Body of pancreas (tissue), 4 donors: ENCODE measurements around the gene EPHB1. TPM values are rescaled to one million over a fixed set of nuclear protein-coding genes. Genes with fewer than 3 reads are reported as not detected.

Experiments
- ATAC-seq: fragments of 150-250 bp; one replicate; pipeline ENCODE4 v1.9.1; 2016
- DNase-seq, 4 donors: peaks; one replicate each; pipeline ENCODE4 v3.0.0-alpha.2; 2019
- H3K27ac ChIP-seq, 4 donors: fragments of 200-600 bp; sonication (generic); 1 replicate in 3 of 4; 2 replicates in 1 of 4; pipeline versions ENCODE4 v1.5.1 to v1.6.1; 2016 to 2019; ENCODE audit warnings: mild to moderate bottlenecking in 1 of 4, mixed read lengths in 1 of 4, moderate library complexity in 1 of 4
- H3K27me3 ChIP-seq, 2 donors: fragments of 200-600 bp; sonication (generic); one replicate each; pipeline ENCODE4 v1.6.0; 2016; ENCODE audit warnings: mild to moderate bottlenecking in 1 of 2
- H3K36me3 ChIP-seq, 2 donors: fragments of 200-600 bp; sonication (generic); replicated peaks in 1 of 2; 2 replicates each; pipeline ENCODE4 v1.5.1; 2016; ENCODE audit warnings: low read depth in 2 of 2; ENCODE audit not compliant: insufficient read depth in 1 of 2
- H3K4me1 ChIP-seq: fragments of 200-600 bp; sonication (generic); one replicate; pipeline ENCODE4 v1.6.0; 2016
- H3K4me3 ChIP-seq, 2 donors: fragments of 200-600 bp; sonication (generic); 1 replicate in 1 of 2; 2 replicates in 1 of 2; pipeline ENCODE4 v1.5.1; 2016 to 2019
- H3K9me3 ChIP-seq, 3 donors: fragments of 200-600 bp; sonication (generic); 1 replicate in 2 of 3; 2 replicates in 1 of 3; pipeline ENCODE4 v1.5.1; 2016
- CTCF ChIP-seq, 7 experiments: fragments of 450-650 bp in 4 of 7; fragments of 200-600 bp in 3 of 7; sonication (generic) in 3 of 7; IDR thresholded peaks; one replicate each; pipeline ENCODE4 v1.5.1; 2016 to 2019; ENCODE audit warnings: antibody characterized with exemption in 7 of 7
- POLR2A ChIP-seq, 3 donors: fragments of 450-650 bp; IDR thresholded peaks; one replicate each; pipeline ENCODE4 v1.6.1; 2016; ENCODE audit warnings: antibody characterized with exemption in 3 of 3, mild to moderate bottlenecking in 2 of 3
- WGBS, 2 donors: methylation state at CpG; one replicate each; pipeline ENCODE4 v1.1.5; 2017; 5-methylcytosine and 5-hydroxymethylcytosine counted together
- intact Hi-C: fragments of 100-400 bp; cut with DNase I; formaldehyde crosslinking; loops from one replicate; pipeline ENCODE4 v1.15.1; 2023
- total RNA-seq, 2 donors: library from RNA; depleted of rRNA; stranded (reverse); fragments of >200 nt; gene quantifications; one replicate each; pipeline ENCODE4 v1.1.0, GENCODE V29; 2016

EPHB1 gene
- total RNA-seq, 2 donors from 2014 or later = 1.3 TPM; not detected in 1

GRCh38 chr3:135090020-135090717 lies 295.1 kb downstream of the EPHB1 start:
- ATAC-seq (no peak), DNase-seq (no peak)
- WGBS, 2 donors = 73 to 86% methylated on average over 2 of the region's 2 CpGs
- Histone ChIP-seq H3K27me3 (no peaks in the 10 kb centered on the region), H3K27ac (no peak overlapping the region), H3K36me3 (no peaks in the 10 kb centered on the region), H3K4me3 (no peak overlapping the region), H3K9me3 (no peaks in the 10 kb centered on the region), H3K4me1 (no peaks in the 10 kb centered on the region)
- TF ChIP-seq CTCF (IDR thresholded peaks at IDR 0.05) = no peak
- TF ChIP-seq POLR2A (IDR thresholded peaks at IDR 0.05) = no peak
- intact Hi-C loops = no loop called here

DNA sequence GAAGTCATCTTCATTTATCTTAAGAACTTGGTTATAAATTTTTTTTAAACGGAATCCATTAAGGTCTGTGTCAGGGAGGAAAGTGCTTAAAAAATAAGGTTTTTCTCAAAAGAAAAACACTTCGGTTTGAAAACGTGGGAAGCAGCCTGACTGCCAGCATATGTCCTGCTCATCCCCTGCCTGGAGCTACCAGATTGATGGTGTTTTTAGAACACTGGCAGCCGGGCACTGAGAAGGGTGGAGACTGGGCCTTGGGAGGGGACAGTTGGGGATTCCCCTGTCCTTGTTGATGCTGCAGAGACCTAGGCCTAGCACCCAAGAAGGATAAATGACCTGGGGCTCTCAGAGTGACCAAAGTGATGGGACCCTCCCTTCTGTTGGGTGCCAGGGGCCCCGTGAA lies 296.9 kb downstream of the EPHB1 start:
- no peak for TF ChIP-seq POLR2A (IDR thresholded peaks at IDR 0.05)
- no peak for TF ChIP-seq CTCF (IDR thresholded peaks at IDR 0.05)
- Histone ChIP-seq H3K4me1 (no peaks in the 10 kb centered on the region), H3K9me3 (no peaks in the 10 kb centered on the region), H3K27me3 (no peaks in the 10 kb centered on the region), H3K36me3 (no peaks in the 10 kb centered on the region), H3K4me3 (no peak overlapping the region), H3K27ac (no peak overlapping the region)
- DNase-seq = no peak
- intact Hi-C loops = no loop called here
- no peak for ATAC-seq
- 52 to 70% methylated on average over 5 of the region's 5 CpGs for WGBS, 2 donors

- Histone ChIP-seq H3K27ac (no peak overlapping the region), H3K27me3 (no peaks in the 10 kb centered on the region), H3K4me3 (no peak overlapping the region), H3K4me1 (no peaks in the 10 kb centered on the region), H3K36me3 (no peaks in the 10 kb centered on the region), H3K9me3 (no peaks in the 10 kb centered on the region)
- DNase-seq (no peak), ATAC-seq (no peak)
- WGBS, 2 donors = 78 to 81% methylated on average over 4 of the region's 4 CpGs
- intact Hi-C loops = no loop called here
- TF ChIP-seq CTCF (IDR thresholded peaks at IDR 0.05) = no peak
- TF ChIP-seq POLR2A (IDR thresholded peaks at IDR 0.05) = no peak
These were observed 298.1 kb downstream of the EPHB1 start for GRCh38 chr3:135093121-135093520.

DNA sequence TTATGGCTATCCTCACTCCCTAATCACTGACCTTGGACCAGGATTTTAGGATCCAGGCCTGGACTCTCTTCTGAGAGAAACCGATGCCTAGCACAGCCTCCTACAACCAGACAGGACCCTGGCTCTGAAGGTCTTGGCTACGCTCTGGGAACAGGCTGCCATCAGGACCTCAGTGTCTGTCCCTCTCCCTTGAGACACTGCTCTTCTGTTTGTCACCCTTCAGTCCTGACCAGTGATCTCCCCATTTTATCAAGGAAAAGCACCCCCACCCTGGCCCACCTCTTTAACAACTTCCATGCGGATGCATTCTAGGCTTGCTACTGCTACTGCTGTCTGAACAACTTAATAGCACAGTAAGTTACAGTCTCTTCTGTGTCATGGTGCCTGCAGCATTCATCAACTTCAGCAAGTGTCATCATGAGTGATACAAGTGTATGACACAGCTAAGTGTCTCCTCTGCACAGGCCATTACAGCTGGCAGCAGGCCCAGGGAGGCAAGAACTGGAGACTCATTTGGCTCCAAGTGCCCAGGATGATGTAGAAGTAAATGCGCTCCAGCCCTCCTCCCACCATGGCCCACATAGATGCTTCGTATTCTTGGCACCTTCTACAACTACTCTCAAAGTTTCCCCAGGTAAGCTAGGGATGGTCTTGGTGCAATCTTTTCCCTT lies 302.4 kb downstream of the EPHB1 start:
- no peak for ATAC-seq
- H3K4me3 ChIP-seq = no peak overlapping the region
- no peak for DNase-seq
- intact Hi-C loops = no loop called here
- 80 to 87% methylated on average over 5 of the region's 5 CpGs for WGBS, 2 donors
- H3K4me1 ChIP-seq = no peaks in the 10 kb centered on the region
- TF ChIP-seq CTCF (IDR thresholded peaks at IDR 0.05) (no peak), POLR2A (IDR thresholded peaks at IDR 0.05) (no peak)
- H3K36me3 ChIP-seq = no peaks in the 10 kb centered on the region
- H3K27me3 ChIP-seq = no peaks in the 10 kb centered on the region
- no peaks in the 10 kb centered on the region for H3K9me3 ChIP-seq
- H3K27ac ChIP-seq = no peak overlapping the region
